GM23338 (cell line): ENCODE results near the gene RNF40.

Source experiments
- CREB1 ChIP-seq: fragments of 250-450 bp; sonication (Bioruptor Pico); IDR thresholded peaks from 2 replicates; pipeline ENCODE4 v1.5.0; 2020; ENCODE audit warnings: low read depth, mild to moderate bottlenecking, moderate library complexity
- CTCF ChIP-seq, 2 experiments: fragments of 200-600 bp in 1 of 2; sonication (generic) in 1 of 2; conservative IDR thresholded peaks; 2 replicates each; pipeline versions ENCODE4 v1.5.1 to v1.6.1; 2016 to 2017; ENCODE audit warnings: antibody characterized with exemption in 2 of 2, low read depth in 2 of 2, mild to moderate bottlenecking in 2 of 2, moderate library complexity in 1 of 2
- EZH2 ChIP-seq: fragments of 200-600 bp; sonication (generic); IDR thresholded peaks from one replicate; pipeline ENCODE4 v1.8.0; 2017; ENCODE audit warnings: antibody characterized with exemption, mild to moderate bottlenecking, low read depth; ENCODE audit not compliant: unreplicated experiment
- EZH2phosphoT487 ChIP-seq: fragments of 200-600 bp; sonication (generic); IDR thresholded peaks from one replicate; pipeline ENCODE4 v1.8.1; 2018; ENCODE audit warnings: antibody characterized with exemption; ENCODE audit not compliant: unreplicated experiment
- POLR2AphosphoS5 ChIP-seq: IDR thresholded peaks from 2 replicates; pipeline ENCODE4 v1.6.1; 2016; ENCODE audit warnings: antibody characterized with exemption, low read depth
- REST ChIP-seq: IDR thresholded peaks from one replicate; pipeline ENCODE4 v1.6.1; 2018; ENCODE audit warnings: antibody characterized with exemption; ENCODE audit not compliant: unreplicated experiment
- ZNF462 ChIP-seq: fragments of 250-450 bp; sonication (Bioruptor Pico); IDR thresholded peaks from 2 replicates; pipeline ENCODE4 v1.5.0; 2020; ENCODE audit warnings: mild to moderate bottlenecking, moderate library complexity

GRCh38 chr16:30753596-30753995 is 8.5 kb upstream of the RNF40 start:
- no peak for TF ChIP-seq CTCF (conservative IDR thresholded peaks at IDR 0.05; ENCODE audit: low read depth in 2 of 2)
- no peak for TF ChIP-seq REST
- TF ChIP-seq POLR2AphosphoS5: no peak
- TF ChIP-seq EZH2: no peak
- no peak for TF ChIP-seq EZH2phosphoT487
- no peak for TF ChIP-seq ZNF462 (CRISPR knock-in tag)
- TF ChIP-seq CREB1 (CRISPR knock-in tag): no peak
